HEK293 (cell line): Measurements from ENCODE around the gene CEND1.

ENCODE experiments used
- CTCF ChIA-PET: fragments of 350-600 bp; formaldehyde crosslinking; extraction: SDS; loops from one replicate; lab custom pipeline; 2021; ENCODE audit warnings: antibody characterized with exemption; lab: Yijun Ruan, JAX
- POLR2A ChIA-PET: fragments of 300-600 bp; formaldehyde crosslinking; extraction: SDS; loops from one replicate; lab custom pipeline; 2020; ENCODE audit warnings: antibody characterized with exemption, inconsistent platforms; lab: Yijun Ruan, JAX
- H3K27ac ChIP-seq: fragments of 200-500 bp; sonication (Bioruptor generic); 2 replicates; pipeline ENCODE4 v1.5.1; 2014; ENCODE audit warnings: low read depth, low read length, control low read depth, inconsistent platforms; ENCODE audit errors: extremely low read depth
- H3K36me3 ChIP-seq, 2 experiments: fragments of 200-500 bp in 1 of 2; sonication (Bioruptor generic) in 1 of 2; 1 replicate in 1 of 2; 2 replicates in 1 of 2; pipeline ENCODE4 v1.5.1; 2014 to 2017; ENCODE audit warnings: inconsistent platforms in 2 of 2, low read length in 2 of 2; ENCODE audit not compliant: control insufficient read depth in 2 of 2, insufficient read depth in 1 of 2
- H3K4me1 ChIP-seq: fragments of 200-500 bp; sonication (Bioruptor generic); 2 replicates; pipeline ENCODE4 v1.5.1; 2014; ENCODE audit warnings: mild to moderate bottlenecking, low read length, inconsistent platforms; ENCODE audit not compliant: control insufficient read depth, insufficient read depth
- H3K4me3 ChIP-seq: 2 replicates; pipeline ENCODE4 v1.5.1; 2011; ENCODE audit warnings: low read depth, mild to moderate bottlenecking, control low read depth, low read length, moderate library complexity
- H3K9me3 ChIP-seq: fragments of 200-500 bp; sonication (Bioruptor generic); 2 replicates; pipeline ENCODE4 v1.5.1; 2014; ENCODE audit warnings: low read depth, low read length, inconsistent platforms; ENCODE audit not compliant: control insufficient read depth, insufficient read depth
- ELK4 ChIP-seq: IDR thresholded peaks from 2 replicates; pipeline ENCODE4 v1.6.1; 2011; ENCODE audit warnings: mild to moderate bottlenecking, low read depth, low read length, borderline replicate concordance
- GFI1B ChIP-seq: fragments of 450-650 bp; formaldehyde crosslinking; IDR thresholded peaks from 2 replicates; pipeline ENCODE4 v1.5.1; 2016; ENCODE audit warnings: missing biosample characterization, missing genetic modification characterization
- OSR2 ChIP-seq: fragments of 450-650 bp; formaldehyde crosslinking; IDR thresholded peaks from 2 replicates; pipeline ENCODE4 v1.5.1; 2016; ENCODE audit warnings: missing biosample characterization, missing genetic modification characterization
- OVOL3 ChIP-seq: fragments of 450-650 bp; formaldehyde crosslinking; IDR thresholded peaks from 2 replicates; pipeline ENCODE4 v1.5.1; 2016; ENCODE audit warnings: missing biosample characterization, missing genetic modification characterization
- SALL2 ChIP-seq: fragments of 450-650 bp; formaldehyde crosslinking; IDR thresholded peaks from 2 replicates; pipeline ENCODE4 v1.5.0; 2017; ENCODE audit warnings: missing biosample characterization, mild to moderate bottlenecking, missing genetic modification characterization, borderline replicate concordance
- SCRT2 ChIP-seq: fragments of 450-650 bp; formaldehyde crosslinking; IDR thresholded peaks from 2 replicates; pipeline ENCODE4 v1.5.1; 2016; ENCODE audit warnings: missing biosample characterization, missing genetic modification characterization
- YY1 ChIP-seq: fragments of 450-650 bp; formaldehyde crosslinking; IDR thresholded peaks from 2 replicates; pipeline ENCODE4 v1.5.1; 2018; ENCODE audit warnings: missing biosample characterization, missing genetic modification characterization
- ZBTB1 ChIP-seq: fragments of 450-650 bp; formaldehyde crosslinking; IDR thresholded peaks from 2 replicates; pipeline ENCODE4 v1.5.1; 2016; ENCODE audit warnings: missing biosample characterization, missing genetic modification characterization
- ZBTB11 ChIP-seq: fragments of 450-650 bp; formaldehyde crosslinking; conservative IDR thresholded peaks from 2 replicates; pipeline ENCODE4 v1.5.1; 2016; ENCODE audit warnings: low read depth, missing biosample characterization, missing genetic modification characterization
- ZBTB21 ChIP-seq: fragments of 450-650 bp; formaldehyde crosslinking; IDR thresholded peaks from 2 replicates; pipeline ENCODE4 v1.5.1; 2017; ENCODE audit warnings: missing biosample characterization, missing genetic modification characterization
- ZBTB8A ChIP-seq: fragments of 450-650 bp; formaldehyde crosslinking; IDR thresholded peaks from 2 replicates; pipeline ENCODE4 v1.5.1; 2016; ENCODE audit warnings: missing biosample characterization, missing genetic modification characterization
- ZNF121 ChIP-seq: fragments of 450-650 bp; formaldehyde crosslinking; IDR thresholded peaks from 2 replicates; pipeline ENCODE4 v1.5.1; 2016; ENCODE audit warnings: missing biosample characterization, missing genetic modification characterization
- ZNF157 ChIP-seq: fragments of 450-650 bp; formaldehyde crosslinking; IDR thresholded peaks from 2 replicates; pipeline ENCODE4 v1.5.1; 2016; ENCODE audit warnings: missing biosample characterization, missing genetic modification characterization
- ZNF174 ChIP-seq: fragments of 450-650 bp; formaldehyde crosslinking; IDR thresholded peaks from 2 replicates; pipeline ENCODE4 v1.5.0; 2017; ENCODE audit warnings: missing biosample characterization, mild to moderate bottlenecking, missing genetic modification characterization
- ZNF223 ChIP-seq: fragments of 450-650 bp; formaldehyde crosslinking; IDR thresholded peaks from 2 replicates; pipeline ENCODE4 v1.5.1; 2016; ENCODE audit warnings: missing biosample characterization, missing genetic modification characterization
- ZNF26 ChIP-seq: fragments of 450-650 bp; formaldehyde crosslinking; IDR thresholded peaks from 2 replicates; pipeline ENCODE4 v1.5.1; 2016; ENCODE audit warnings: missing biosample characterization, missing genetic modification characterization
- ZNF274 ChIP-seq, 2 experiments: fragments of 200-500 bp in 1 of 2; fragments of 450-650 bp in 1 of 2; sonication (Bioruptor generic) in 1 of 2; formaldehyde crosslinking in 1 of 2; IDR thresholded peaks; 2 replicates each; pipeline versions ENCODE4 v1.5.1 to v1.6.1; 2014 to 2016; ENCODE audit warnings: borderline replicate concordance in 1 of 2, inconsistent platforms in 1 of 2, low read length in 1 of 2, missing biosample characterization in 1 of 2, missing genetic modification characterization in 1 of 2
- ZNF311 ChIP-seq: fragments of 450-650 bp; formaldehyde crosslinking; IDR thresholded peaks from 2 replicates; pipeline ENCODE4 v1.5.1; 2017; ENCODE audit warnings: missing biosample characterization, missing genetic modification characterization, borderline replicate concordance
- ZNF324 ChIP-seq: fragments of 450-650 bp; formaldehyde crosslinking; IDR thresholded peaks from 2 replicates; pipeline ENCODE4 v1.5.1; 2016; ENCODE audit warnings: missing biosample characterization, missing genetic modification characterization
- ZNF335 ChIP-seq: fragments of 450-650 bp; formaldehyde crosslinking; conservative IDR thresholded peaks from 2 replicates; pipeline ENCODE4 v1.5.1; 2016; ENCODE audit warnings: missing biosample characterization, missing genetic modification characterization
- ZNF354C ChIP-seq: fragments of 450-650 bp; formaldehyde crosslinking; IDR thresholded peaks from 2 replicates; pipeline ENCODE4 v1.5.1; 2016; ENCODE audit warnings: missing biosample characterization, missing genetic modification characterization, low read depth, borderline replicate concordance
- ZNF473 ChIP-seq: fragments of 450-650 bp; formaldehyde crosslinking; IDR thresholded peaks from 2 replicates; pipeline ENCODE4 v1.5.1; 2017; ENCODE audit warnings: missing biosample characterization, missing genetic modification characterization
- ZNF510 ChIP-seq: fragments of 450-650 bp; formaldehyde crosslinking; IDR thresholded peaks from 2 replicates; pipeline ENCODE4 v1.5.1; 2018; ENCODE audit warnings: mild to moderate bottlenecking, missing genetic modification characterization, missing biosample characterization; ENCODE audit not compliant: insufficient replicate concordance
- ZNF514 ChIP-seq: fragments of 450-650 bp; formaldehyde crosslinking; IDR thresholded peaks from 2 replicates; pipeline ENCODE4 v1.5.1; 2016; ENCODE audit warnings: missing biosample characterization, missing genetic modification characterization
- ZNF555 ChIP-seq: fragments of 450-650 bp; formaldehyde crosslinking; conservative IDR thresholded peaks from 2 replicates; pipeline ENCODE4 v1.5.1; 2017; ENCODE audit warnings: missing biosample characterization, mild to moderate bottlenecking, missing genetic modification characterization, inconsistent platforms
- ZNF664 ChIP-seq: fragments of 450-650 bp; formaldehyde crosslinking; IDR thresholded peaks from 2 replicates; pipeline ENCODE4 v1.5.1; 2016; ENCODE audit warnings: missing biosample characterization, missing genetic modification characterization
- ZNF677 ChIP-seq: fragments of 450-650 bp; IDR thresholded peaks from 2 replicates; pipeline ENCODE4 v1.5.0; 2018; ENCODE audit warnings: missing biosample characterization, mild to moderate bottlenecking, missing genetic modification characterization, moderate library complexity
- ZNF776 ChIP-seq: fragments of 450-650 bp; formaldehyde crosslinking; IDR thresholded peaks from 2 replicates; pipeline ENCODE4 v1.5.0; 2017; ENCODE audit warnings: missing biosample characterization, missing genetic modification characterization, borderline replicate concordance
- ZNF777 ChIP-seq: fragments of 450-650 bp; formaldehyde crosslinking; IDR thresholded peaks from 2 replicates; pipeline ENCODE4 v1.5.1; 2017; ENCODE audit warnings: missing biosample characterization, missing genetic modification characterization, borderline replicate concordance
- ZNF830 ChIP-seq: fragments of 450-650 bp; IDR thresholded peaks from 2 replicates; pipeline ENCODE4 v1.5.0; 2018; ENCODE audit warnings: missing biosample characterization, missing genetic modification characterization, low read depth, mild to moderate bottlenecking, moderate library complexity

The CEND1 gene

GRCh38 chr11:827897-828192 is 38.0 kb upstream of the CEND1 start, which contains the start of gene CRACR2B (continued):
- TF ChIP-seq ELK4 (no peak), ZNF473 (tag by site-specific recombination) (no peak), ZNF324 (tag by site-specific recombination) (no peak), ZBTB21 (tag by site-specific recombination) (no peak), ZNF776 (tag by site-specific recombination) (no peak), ZNF121 (no peak), YY1 (no peak), ZNF174 (no peak), ZBTB8A (tag by site-specific recombination) (no peak), GFI1B (no peak), ZNF274 (IDR thresholded peaks at IDR 0.05; ENCODE audit: low read length) (no peak), ZNF274 (tag by site-specific recombination; IDR thresholded peaks at IDR 0.05; ENCODE audit: borderline replicate concordance) (no peak)

- no peaks in the 10 kb centered on the region for H3K9me3 ChIP-seq
- peaks cover 0 to 33% of the 10 kb centered on the region in 2 experiments; a peak in 2 of 3 replicates for H3K36me3 ChIP-seq
- H3K27ac ChIP-seq: no peak overlapping the region
- peak overlapping the region; percentile 28 for H3K4me3 ChIP-seq
- ChIA-PET CTCF (interaction anchor here (0.7 to 1.0 kb wide), 3 partner anchors 10 to 461 kb away, joined by 3 to 4 read pairs (median 3); no protein-coding TSS in a partner anchor), POLR2A (interaction anchor here (1.0 to 15.0 kb wide), 4 partner anchors 9 to 37 kb away, joined by 3 to 202 read pairs (median 38); partner anchors contain the start of genes CEND1, PNPLA2, POLR2L and TSPAN4)
- no peaks in the 10 kb centered on the region for H3K4me1 ChIP-seq
- TF ChIP-seq ZNF174 (no peak), ZNF830 (tag by site-specific recombination) (no peak), ZNF311 (tag by site-specific recombination) (no peak), ZNF664 (no peak), SCRT2 (peak; percentile 58), ZNF510 (tag by site-specific recombination) (no peak), ZNF777 (0 out of 2 replicates have a peak, but pooled peaks have one; percentile 26), ZNF26 (tag by site-specific recombination) (no peak), ZBTB1 (tag by site-specific recombination) (no peak), OVOL3 (tag by site-specific recombination) (no peak), ZNF157 (tag by site-specific recombination) (no peak), ZNF677 (tag by site-specific recombination) (no peak), SALL2 (no peak), ZBTB11 (tag by site-specific recombination) (no peak), ZNF555 (tag by site-specific recombination) (no peak), ZNF335 (tag by site-specific recombination) (peak; percentile 86), YY1 (no peak), ZNF514 (tag by site-specific recombination) (no peak), ZNF223 (tag by site-specific recombination) (no peak), ZNF354C (tag by site-specific recombination) (no peak), OSR2 (tag by site-specific recombination) (no peak)
Measured at GRCh38 chr11:827146-827896, 37.4 kb upstream of the CEND1 start.
